ENCODE results near the gene HBZ.
A peak's percentile ranks its signal among the peaks of the same experiment; 100 is the strongest.

HBZ gene

GRCh38 chr16:165539-166374 is 13.3 kb downstream of the HBZ start, which contains the start of gene HBM:
Gene HBM (plus strand): TSS chr16:165978. CDS start chr16:165998, 20 bp downstream.
- no peak within 1 kb of the TSS for H2BK5ac ChIP-seq (ENCODE audit: low read length)
- no peak within 1 kb of the TSS for H2BK120ac ChIP-seq (ENCODE audit: low read depth, low read length)
- peak within 1 kb of the TSS in 1 of 2 donors; percentile 60 for H3K4me3 ChIP-seq (ENCODE audit: low read length in 2 of 2)
- H3K9me3 ChIP-seq (replicated peaks in 1 of 2; ENCODE audit: control insufficient read depth in 2 of 2, insufficient read depth in 1 of 2, low read depth in 1 of 2, low read length in 2 of 2): no peaks in the 10 kb centered on the region
- no peak within 1 kb of the TSS for H3K27ac ChIP-seq (replicated peaks; ENCODE audit: low read length)
- H3K4ac ChIP-seq (ENCODE audit: low read length): no peak within 1 kb of the TSS
- no peak within 1 kb of the TSS for H4K8ac ChIP-seq (ENCODE audit: low read depth, low read length)
- WGBS, 2 donors (ENCODE audit: extremely low coverage in 2 of 2, insufficient read length in 2 of 2, insufficient replicate concordance in 1 of 2): no CpG with 5 or more reads among the region's 75 CpGs
- H3K4me2 ChIP-seq (ENCODE audit: insufficient read depth, low read length, poor library complexity, severe bottlenecking): peak within 1 kb of the TSS; percentile 25
- H3K27me3 ChIP-seq (ENCODE audit: control insufficient read depth in 3 of 3, insufficient read depth in 3 of 3, low read depth in 1 of 3, low read length in 3 of 3): peaks cover 32 to 77% (median 63%) of the 10 kb centered on the region in 3 experiments
- peaks cover 0 to 13% of the 10 kb centered on the region in 2 donors for H3K4me1 ChIP-seq (ENCODE audit: control insufficient read depth in 2 of 2, insufficient read depth in 1 of 2, low read depth in 1 of 2, low read length in 2 of 2)
- H3K23ac ChIP-seq (ENCODE audit: low read depth, low read length, poor library complexity): peak within 1 kb of the TSS; percentile 43
- H2AK5ac ChIP-seq (ENCODE audit: low read depth, low read length): peak within 1 kb of the TSS; percentile 56
- no peak within 1 kb of the TSS for H2BK15ac ChIP-seq (ENCODE audit: low read length)
- H2BK12ac ChIP-seq (ENCODE audit: low read length): peak within 1 kb of the TSS; percentile 22
- H2AFZ ChIP-seq (ENCODE audit: low read length): peak within 1 kb of the TSS; percentile 79
- no peak for DNase-seq (ENCODE audit: low spot score)
- no peaks in the 10 kb centered on the region for H3K36me3 ChIP-seq (replicated peaks in 1 of 2; ENCODE audit: control insufficient read depth in 2 of 2, insufficient read depth in 2 of 2, low read length in 2 of 2)
- no peaks in the 10 kb centered on the region for H3K79me1 ChIP-seq (ENCODE audit: low read depth, low read length)
- H3K14ac ChIP-seq (ENCODE audit: low read length): peak within 1 kb of the TSS; percentile 71
- H4K91ac ChIP-seq (ENCODE audit: low read depth, low read length, poor library complexity): no peak within 1 kb of the TSS
- H3K18ac ChIP-seq (ENCODE audit: low read length): peak within 1 kb of the TSS; percentile 76
- no peak within 1 kb of the TSS for H3K9ac ChIP-seq (ENCODE audit: low read depth, low read length, poor library complexity)

GRCh38 chr16:166375-167121 is 14.1 kb downstream of the HBZ start:
- no peak overlapping the region for H3K4ac ChIP-seq (ENCODE audit: low read length)
- H3K79me1 ChIP-seq (ENCODE audit: low read depth, low read length): no peaks in the 10 kb centered on the region
- no peak overlapping the region for H2BK15ac ChIP-seq (ENCODE audit: low read length)
- H3K14ac ChIP-seq (ENCODE audit: low read length): peak overlapping the region; percentile 71
- peak overlapping the region; percentile 11 for H3K4me2 ChIP-seq (ENCODE audit: insufficient read depth, low read length, poor library complexity, severe bottlenecking)
- H2BK120ac ChIP-seq (ENCODE audit: low read depth, low read length): no peak overlapping the region
- no peaks in the 10 kb centered on the region for H3K36me3 ChIP-seq (replicated peaks in 1 of 2; ENCODE audit: control insufficient read depth in 2 of 2, insufficient read depth in 2 of 2, low read length in 2 of 2)
- H3K23ac ChIP-seq (ENCODE audit: low read depth, low read length, poor library complexity): peak overlapping the region; percentile 43
- no peak overlapping the region for H3K4me3 ChIP-seq (ENCODE audit: low read length in 2 of 2)
- no peak overlapping the region for H4K91ac ChIP-seq (ENCODE audit: low read depth, low read length, poor library complexity)
- H3K27me3 ChIP-seq (ENCODE audit: control insufficient read depth in 3 of 3, insufficient read depth in 3 of 3, low read depth in 1 of 3, low read length in 3 of 3): peaks cover 32 to 76% (median 66%) of the 10 kb centered on the region in 3 experiments
- no peak overlapping the region for H2BK12ac ChIP-seq (ENCODE audit: low read length)
- peaks cover 0 to 13% of the 10 kb centered on the region in 2 donors for H3K4me1 ChIP-seq (ENCODE audit: control insufficient read depth in 2 of 2, insufficient read depth in 1 of 2, low read depth in 1 of 2, low read length in 2 of 2)
- no peak for DNase-seq (ENCODE audit: low spot score)
- H3K18ac ChIP-seq (ENCODE audit: low read length): peak overlapping the region; percentile 76
- H3K9me3 ChIP-seq (replicated peaks in 1 of 2; ENCODE audit: control insufficient read depth in 2 of 2, insufficient read depth in 1 of 2, low read depth in 1 of 2, low read length in 2 of 2): no peaks in the 10 kb centered on the region
- no peak overlapping the region for H3K9ac ChIP-seq (ENCODE audit: low read depth, low read length, poor library complexity)
- no peak overlapping the region for H3K27ac ChIP-seq (replicated peaks; ENCODE audit: low read length)
- peak overlapping the region; percentile 56 for H2AK5ac ChIP-seq (ENCODE audit: low read depth, low read length)
- H2AFZ ChIP-seq (ENCODE audit: low read length): no peak overlapping the region
- no peak overlapping the region for H2BK5ac ChIP-seq (ENCODE audit: low read length)
- WGBS, 2 donors (ENCODE audit: extremely low coverage in 2 of 2, insufficient read length in 2 of 2, insufficient replicate concordance in 1 of 2): no CpG with 5 or more reads among the region's 45 CpGs
- no peak overlapping the region for H4K8ac ChIP-seq (ENCODE audit: low read depth, low read length)

- Histone ChIP-seq H3K4me1 (ENCODE audit: control insufficient read depth in 2 of 2, insufficient read depth in 1 of 2, low read depth in 1 of 2, low read length in 2 of 2) (peaks cover 0 to 13% of the 10 kb centered on the region in 2 donors), H3K4me3 (ENCODE audit: low read length in 2 of 2) (no peak overlapping the region), H2BK120ac (ENCODE audit: low read depth, low read length) (no peak overlapping the region), H3K23ac (ENCODE audit: low read depth, low read length, poor library complexity) (peak overlapping the region; percentile 65), H3K27ac (replicated peaks; ENCODE audit: low read length) (no peak overlapping the region), H3K9ac (ENCODE audit: low read depth, low read length, poor library complexity) (no peak overlapping the region), H4K8ac (ENCODE audit: low read depth, low read length) (no peak overlapping the region), H3K14ac (ENCODE audit: low read length) (no peak overlapping the region), H3K36me3 (replicated peaks in 1 of 2; ENCODE audit: control insufficient read depth in 2 of 2, insufficient read depth in 2 of 2, low read length in 2 of 2) (no peaks in the 10 kb centered on the region), H3K18ac (ENCODE audit: low read length) (no peak overlapping the region), H2BK5ac (ENCODE audit: low read length) (no peak overlapping the region), H2BK12ac (ENCODE audit: low read length) (no peak overlapping the region), H3K9me3 (replicated peaks in 1 of 2; ENCODE audit: control insufficient read depth in 2 of 2, insufficient read depth in 1 of 2, low read depth in 1 of 2, low read length in 2 of 2) (no peaks in the 10 kb centered on the region), H3K4me2 (ENCODE audit: insufficient read depth, low read length, poor library complexity, severe bottlenecking) (no peak overlapping the region), H3K79me1 (ENCODE audit: low read depth, low read length) (no peaks in the 10 kb centered on the region), H2BK15ac (ENCODE audit: low read length) (no peak overlapping the region), H2AFZ (ENCODE audit: low read length) (no peak overlapping the region), H4K91ac (ENCODE audit: low read depth, low read length, poor library complexity) (no peak overlapping the region), H3K4ac (ENCODE audit: low read length) (no peak overlapping the region), H3K27me3 (ENCODE audit: control insufficient read depth in 3 of 3, insufficient read depth in 3 of 3, low read depth in 1 of 3, low read length in 3 of 3) (peaks cover 32 to 74% (median 70%) of the 10 kb centered on the region in 3 experiments), H2AK5ac (ENCODE audit: low read depth, low read length) (no peak overlapping the region)
- no CpG with 5 or more reads among the region's 11 CpGs for WGBS, 2 donors (ENCODE audit: extremely low coverage in 2 of 2, insufficient read length in 2 of 2, insufficient replicate concordance in 1 of 2)
- DNase-seq (ENCODE audit: low spot score): no peak
These were observed 14.8 kb downstream of the HBZ start for GRCh38 chr16:167122-167690.
